HG03097 (cell line): ENCODE measurements around the gene PRKAR1B.
"Not testable (repeated sequence)": the region's sequence is repeated elsewhere in the genome, so short reads cannot be mapped to it uniquely, and the experiment has no call there.

Source experiments
- ATAC-seq: cut with Tn5 transposase; IDR thresholded peaks from one replicate; pipeline ENCODE4 v1.9.1; 2021; ENCODE audit not compliant: unreplicated experiment, low FRiP score

PRKAR1B gene

GRCh38 chr7:651032-651728 is 75.9 kb downstream of the PRKAR1B start:
- ATAC-seq, result no peak

- no peak for ATAC-seq
These were observed 76.6 kb downstream of the PRKAR1B start for GRCh38 chr7:650339-651031.

GRCh38 chr7:646951-647350 is 80.1 kb downstream of the PRKAR1B start:
- ATAC-seq, result no peak

- ATAC-seq, result no peak
These were observed 80.6 kb downstream of the PRKAR1B start for GRCh38 chr7:646487-646886.

- no peak for ATAC-seq
These were observed 81.5 kb downstream of the PRKAR1B start for GRCh38 chr7:645606-646005.

GRCh38 chr7:644381-645305 is 82.4 kb downstream of the PRKAR1B start:
- ATAC-seq, result no peak

- no peak for ATAC-seq
These were observed 85.1 kb downstream of the PRKAR1B start for GRCh38 chr7:641966-642365.

- no peak for ATAC-seq
These were observed 85.8 kb downstream of the PRKAR1B start for GRCh38 chr7:641269-641671.

GRCh38 chr7:638256-639011 is 88.6 kb downstream of the PRKAR1B start:
- ATAC-seq, result no peak

GRCh38 chr7:637826-638225 is 89.3 kb downstream of the PRKAR1B start:
- ATAC-seq, result no peak

GRCh38 chr7:636396-636795 is 90.7 kb downstream of the PRKAR1B start:
- ATAC-seq, result no peak

- ATAC-seq, result not testable (repeated sequence)
These were observed 91.2 kb downstream of the PRKAR1B start for GRCh38 chr7:635687-636382.

- no peak for ATAC-seq
These were observed 91.9 kb downstream of the PRKAR1B start for GRCh38 chr7:635227-635626.

GRCh38 chr7:633381-634018 is 93.6 kb downstream of the PRKAR1B start:
- ATAC-seq, result no peak

- no peak for ATAC-seq
These were observed 94.3 kb downstream of the PRKAR1B start for GRCh38 chr7:632831-633210.

GRCh38 chr7:631964-632830 is 94.9 kb downstream of the PRKAR1B start:
- ATAC-seq, result no peak

- ATAC-seq, result no peak
These were observed 95.8 kb downstream of the PRKAR1B start for GRCh38 chr7:631291-631711.

GRCh38 chr7:630539-630938 is 96.5 kb downstream of the PRKAR1B start:
- ATAC-seq, result no peak

GRCh38 chr7:630111-630511 is 97.0 kb downstream of the PRKAR1B start:
- no peak for ATAC-seq
